NCI-H460 (cell line): ENCODE measurements around the gene ERGIC1. TPM values are rescaled to one million over a fixed set of nuclear protein-coding genes. Genes with fewer than 3 reads are reported as not detected.
"Not testable (repeated sequence)": the region's sequence is repeated elsewhere in the genome, so short reads cannot be mapped to it uniquely, and the experiment has no call there.

Experiments
- DNase-seq: peaks from one replicate; pipeline ENCODE4 v3.0.0-alpha.2; 2016; ENCODE audit warnings: low read depth; ENCODE audit errors: extremely low read depth
- polyA plus RNA-seq: library from polyadenylated mRNA; depleted of rRNA; stranded (reverse); fragments of >200 nt; gene quantifications from 2 replicates; pipeline ENCODE4 v1.2.3, GENCODE V29; 2014; cell fraction: nucleus; rRNA removed
- total RNA-seq: library from RNA; depleted of rRNA; stranded (reverse); fragments of >200 nt; shearing (Covaris generic); gene quantifications from 2 replicates; pipeline ENCODE4 v1.2.3, GENCODE V29; 2014; rRNA removed

Gene ERGIC1
- 189 and 198 TPM in 2 replicates for total RNA-seq
- 98.4 and 127 TPM in 2 replicates for polyA plus RNA-seq

GRCh38 chr5:172833686-172834414 lies at the start of gene ERGIC1:
TSS of gene ERGIC1 (plus strand) at chr5:172834251. CDS start at chr5:172834414, 163 bp downstream.
- DNase-seq = peak; percentile 71

- no peak for DNase-seq
Measured at GRCh38 chr5:172785429-172786088, 48.5 kb upstream of the ERGIC1 start.

GRCh38 chr5:172786736-172787462 lies 47.2 kb upstream of the ERGIC1 start:
- no peak for DNase-seq

- DNase-seq = not testable (repeated sequence)
Measured at GRCh38 chr5:172787538-172787937, 46.5 kb upstream of the ERGIC1 start.

- no peak for DNase-seq
Measured at GRCh38 chr5:172788771-172789686, 45.0 kb upstream of the ERGIC1 start.

GRCh38 chr5:172789687-172790495 lies 44.2 kb upstream of the ERGIC1 start:
- DNase-seq = no peak

GRCh38 chr5:172790496-172790889 lies 43.6 kb upstream of the ERGIC1 start:
- no peak for DNase-seq

- DNase-seq = no peak
Measured at GRCh38 chr5:172791286-172791685, 42.8 kb upstream of the ERGIC1 start.

- no peak for DNase-seq
Measured at GRCh38 chr5:172791726-172792445, 42.2 kb upstream of the ERGIC1 start.

- no peak for DNase-seq
Measured at GRCh38 chr5:172792701-172793570, 41.1 kb upstream of the ERGIC1 start.

- DNase-seq = no peak
Measured at GRCh38 chr5:172793577-172794488, 40.2 kb upstream of the ERGIC1 start.

GRCh38 chr5:172795318-172795977 lies 38.6 kb upstream of the ERGIC1 start:
- no peak for DNase-seq

GRCh38 chr5:172796306-172796705 lies 37.7 kb upstream of the ERGIC1 start:
- no peak for DNase-seq

- no peak for DNase-seq
Measured at GRCh38 chr5:172797771-172798191, 36.3 kb upstream of the ERGIC1 start.

GRCh38 chr5:172798422-172799215 lies 35.4 kb upstream of the ERGIC1 start:
- DNase-seq = no peak
